Mesothelial cell of epicardium (in vitro differentiated cells): ENCODE data around the gene CDC20. TPM values are rescaled to one million over a fixed set of nuclear protein-coding genes. Genes with fewer than 3 reads are reported as not detected.

ENCODE experiments used
- DNase-seq, 2 experiments: peaks; one replicate each; pipeline ENCODE4 v3.0.0; 2021; ENCODE audit warnings: low spot score in 2 of 2; ENCODE audit not compliant: unreplicated experiment in 2 of 2
- H3K27ac Mint-ChIP-seq: 2 replicates; pipeline ENCODE4 v1.8.0; 2021; ENCODE audit warnings: mixed read lengths
- H3K27me3 Mint-ChIP-seq: 2 replicates; pipeline ENCODE4 v1.8.0; 2021; ENCODE audit warnings: low read depth, mixed read lengths
- H3K36me3 Mint-ChIP-seq: 2 replicates; pipeline ENCODE4 v1.8.0; 2021; ENCODE audit warnings: mixed read lengths
- H3K4me1 Mint-ChIP-seq: 2 replicates; pipeline ENCODE4 v1.8.0; 2021; ENCODE audit warnings: mixed read lengths
- H3K4me3 Mint-ChIP-seq: 2 replicates; pipeline ENCODE4 v1.8.0; 2021; ENCODE audit warnings: mild to moderate bottlenecking, moderate library complexity, mixed read lengths
- H3K9me3 Mint-ChIP-seq: 2 replicates; pipeline ENCODE4 v1.8.0; 2021; ENCODE audit warnings: mixed read lengths
- CTCF ChIP-seq: fragments of 200-600 bp; sonication (generic); IDR thresholded peaks from one replicate; pipeline ENCODE4 v1.5.0; 2021; ENCODE audit warnings: antibody characterized with exemption; ENCODE audit not compliant: unreplicated experiment
- total RNA-seq: library from RNA; stranded (reverse); gene quantifications from 3 replicates; pipeline ENCODE4 v1.2.1, GENCODE V29; 2021

Gene CDC20
- total RNA-seq, 1 donor from 2014 or later: 33.4 TPM

- no peaks in the 10 kb centered on the region for H3K27me3 Mint-ChIP-seq
- no peak for DNase-seq
- peak overlapping the region; percentile 98 for H3K4me3 Mint-ChIP-seq
- no peaks in the 10 kb centered on the region for H3K9me3 Mint-ChIP-seq
- peak overlapping the region; percentile 99 for H3K27ac Mint-ChIP-seq
- H3K36me3 Mint-ChIP-seq: peaks cover 9% of the 10 kb centered on the region
- peaks cover 26% of the 10 kb centered on the region for H3K4me1 Mint-ChIP-seq
- no peak for TF ChIP-seq CTCF
Observed at GRCh38 chr1:43388613-43389012, 29.8 kb downstream of the CDC20 start.

GRCh38 chr1:43389326-43390313 lies 30.8 kb downstream of the CDC20 start, which contains the start of the genes MED8 and SZT2:
TSS of gene MED8 (minus strand) at chr1:43389800. CDS start at chr1:43389764, 36 bp downstream.
TSS of gene SZT2 (plus strand) at chr1:43389899. CDS start at chr1:43389969, 70 bp downstream.
- Mint-ChIP-seq H3K9me3 (no peaks in the 10 kb centered on the region), H3K4me3 (peak within 1 kb of the TSS; percentile 98), H3K27me3 (no peaks in the 10 kb centered on the region), H3K36me3 (peaks cover 7% of the 10 kb centered on the region), H3K4me1 (peaks cover 26% of the 10 kb centered on the region), H3K27ac (peak within 1 kb of the TSS; percentile 99)
- TF ChIP-seq CTCF: no peak
- peak; percentile 71 to 89 for DNase-seq

- no peak for DNase-seq
- no peak overlapping the region for H3K4me3 Mint-ChIP-seq
- H3K27me3 Mint-ChIP-seq: no peaks in the 10 kb centered on the region
- peaks cover 24% of the 10 kb centered on the region for H3K4me1 Mint-ChIP-seq
- H3K27ac Mint-ChIP-seq: no peak overlapping the region
- TF ChIP-seq CTCF: no peak
- peaks cover 4% of the 10 kb centered on the region for H3K36me3 Mint-ChIP-seq
- no peaks in the 10 kb centered on the region for H3K9me3 Mint-ChIP-seq
Observed at GRCh38 chr1:43392702-43393101, 33.9 kb downstream of the CDC20 start.

GRCh38 chr1:43395523-43395922 lies 36.7 kb downstream of the CDC20 start:
- Mint-ChIP-seq H3K27me3 (no peaks in the 10 kb centered on the region), H3K4me1 (peaks cover 5% of the 10 kb centered on the region), H3K36me3 (peaks cover 9% of the 10 kb centered on the region), H3K4me3 (no peak overlapping the region), H3K9me3 (no peaks in the 10 kb centered on the region), H3K27ac (no peak overlapping the region)
- no peak for DNase-seq
- TF ChIP-seq CTCF: no peak

- Mint-ChIP-seq H3K4me1 (no peaks in the 10 kb centered on the region), H3K4me3 (no peak overlapping the region), H3K27me3 (no peaks in the 10 kb centered on the region), H3K27ac (no peak overlapping the region), H3K9me3 (no peaks in the 10 kb centered on the region), H3K36me3 (peaks cover 9% of the 10 kb centered on the region)
- TF ChIP-seq CTCF: no peak
- DNase-seq: no peak
Observed at GRCh38 chr1:43396059-43396458, 37.3 kb downstream of the CDC20 start.
